Measurements from ENCODE around the gene SWT1. TPM values are rescaled to one million over a fixed set of nuclear protein-coding genes. Genes with fewer than 3 reads are reported as not detected.
A peak's percentile ranks its signal among the peaks of the same experiment; 100 is the strongest.

The SWT1 gene
- total and polyA plus RNA-seq, 9 of the 15 experiments (the other 6 are each of a cell fraction or from before 2014, with no cell fraction given): 1.5 to 3.4 (median 2.3) TPM

DNA sequence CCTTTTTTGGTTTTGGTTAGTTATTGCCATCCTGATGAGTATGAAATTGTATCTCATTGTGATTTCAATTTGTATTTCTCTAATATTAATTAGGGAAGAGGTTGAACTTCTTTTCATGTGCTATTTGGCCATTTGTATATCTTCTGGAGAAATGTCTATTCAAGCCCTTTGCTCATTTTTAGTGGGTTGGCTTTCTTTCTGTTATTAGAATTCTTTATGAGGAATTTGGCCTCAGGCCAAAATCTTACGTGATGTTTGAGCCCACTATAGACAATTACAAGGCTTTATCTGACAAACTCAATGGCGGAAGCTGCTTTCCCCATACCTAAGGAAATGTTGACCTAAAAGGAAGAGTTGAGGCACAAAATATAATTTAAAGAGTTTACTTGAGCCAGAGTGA is 127.1 kb downstream of the SWT1 start (continued):
- TF ChIP-seq JUND (IDR thresholded peaks at IDR 0.05; ENCODE audit: borderline replicate concordance, low read depth, low read length) (no peak), JUND (tag; IDR thresholded peaks at IDR 0.05; ENCODE audit: borderline replicate concordance, low read depth, low read length) (no peak), NFE2 (IDR thresholded peaks at IDR 0.05; ENCODE audit: low read depth) (no peak), SIN3A (IDR thresholded peaks at IDR 0.05; ENCODE audit: borderline replicate concordance in 2 of 2, control insufficient read depth in 1 of 2, low read depth in 2 of 2, low read length in 2 of 2) (no peak), NCOA2 (IDR thresholded peaks at IDR 0.05; ENCODE audit: partially characterized antibody in 2 of 2) (peak in 1 of 2 experiments; percentile 53), GATAD2A (IDR thresholded peaks at IDR 0.05) (no peak), CXXC5 (CRISPR knock-in tag; IDR thresholded peaks at IDR 0.05) (no peak), SRF (CRISPR knock-in tag; IDR thresholded peaks at IDR 0.05) (no peak), GABPA (tag; conservative IDR thresholded peaks at IDR 0.05; ENCODE audit: low read depth) (no peak), MAFK (IDR thresholded peaks at IDR 0.05; ENCODE audit: low read length) (no peak), EP300 (IDR thresholded peaks at IDR 0.05; ENCODE audit: low read length) (no peak), SUPT5H (IDR thresholded peaks at IDR 0.05) (no peak), ZNF586 (CRISPR knock-in tag; conservative IDR thresholded peaks at IDR 0.05) (no peak), MXI1 (IDR thresholded peaks at IDR 0.05; ENCODE audit: low read depth, low read length) (no peak), ZSCAN29 (IDR thresholded peaks at IDR 0.05) (no peak), HNRNPL (IDR thresholded peaks at IDR 0.05; ENCODE audit: low read depth, low read length) (no peak), IRF2 (CRISPR knock-in tag; IDR thresholded peaks at IDR 0.05) (no peak), HDAC3 (IDR thresholded peaks at IDR 0.05; ENCODE audit: borderline replicate concordance, partially characterized antibody) (no peak), ARNT (IDR thresholded peaks at IDR 0.05) (no peak), ZNF121 (CRISPR knock-in tag; conservative IDR thresholded peaks at IDR 0.05) (no peak), ETV1 (tag; conservative IDR thresholded peaks at IDR 0.05; ENCODE audit: low read depth) (no peak), ZNF699 (CRISPR knock-in tag; IDR thresholded peaks at IDR 0.05; ENCODE audit: insufficient replicate concordance) (no peak)
- TF ChIP-seq, protein P1, sequence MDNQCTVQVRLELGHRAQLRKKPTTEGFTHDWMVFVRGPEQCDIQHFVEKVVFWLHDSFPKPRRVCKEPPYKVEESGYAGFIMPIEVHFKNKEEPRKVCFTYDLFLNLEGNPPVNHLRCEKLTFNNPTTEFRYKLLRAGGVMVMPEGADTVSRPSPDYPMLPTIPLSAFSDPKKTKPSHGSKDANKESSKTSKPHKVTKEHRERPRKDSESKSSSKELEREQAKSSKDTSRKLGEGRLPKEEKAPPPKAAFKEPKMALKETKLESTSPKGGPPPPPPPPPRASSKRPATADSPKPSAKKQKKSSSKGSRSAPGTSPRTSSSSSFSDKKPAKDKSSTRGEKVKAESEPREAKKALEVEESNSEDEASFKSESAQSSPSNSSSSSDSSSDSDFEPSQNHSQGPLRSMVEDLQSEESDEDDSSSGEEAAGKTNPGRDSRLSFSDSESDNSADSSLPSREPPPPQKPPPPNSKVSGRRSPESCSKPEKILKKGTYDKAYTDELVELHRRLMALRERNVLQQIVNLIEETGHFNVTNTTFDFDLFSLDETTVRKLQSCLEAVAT (IDR thresholded peaks at IDR 0.05): no peak
- TF ChIP-seq, protein P2, sequence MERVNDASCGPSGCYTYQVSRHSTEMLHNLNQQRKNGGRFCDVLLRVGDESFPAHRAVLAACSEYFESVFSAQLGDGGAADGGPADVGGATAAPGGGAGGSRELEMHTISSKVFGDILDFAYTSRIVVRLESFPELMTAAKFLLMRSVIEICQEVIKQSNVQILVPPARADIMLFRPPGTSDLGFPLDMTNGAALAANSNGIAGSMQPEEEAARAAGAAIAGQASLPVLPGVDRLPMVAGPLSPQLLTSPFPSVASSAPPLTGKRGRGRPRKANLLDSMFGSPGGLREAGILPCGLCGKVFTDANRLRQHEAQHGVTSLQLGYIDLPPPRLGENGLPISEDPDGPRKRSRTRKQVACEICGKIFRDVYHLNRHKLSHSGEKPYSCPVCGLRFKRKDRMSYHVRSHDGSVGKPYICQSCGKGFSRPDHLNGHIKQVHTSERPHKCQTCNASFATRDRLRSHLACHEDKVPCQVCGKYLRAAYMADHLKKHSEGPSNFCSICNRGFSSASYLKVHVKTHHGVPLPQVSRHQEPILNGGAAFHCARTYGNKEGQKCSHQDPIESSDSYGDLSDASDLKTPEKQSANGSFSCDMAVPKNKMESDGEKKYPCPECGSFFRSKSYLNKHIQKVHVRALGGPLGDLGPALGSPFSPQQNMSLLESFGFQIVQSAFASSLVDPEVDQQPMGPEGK (CRISPR knock-in tag; IDR thresholded peaks at IDR 0.05; ENCODE audit: borderline replicate concordance): no peak
- TF ChIP-seq, protein P3, sequence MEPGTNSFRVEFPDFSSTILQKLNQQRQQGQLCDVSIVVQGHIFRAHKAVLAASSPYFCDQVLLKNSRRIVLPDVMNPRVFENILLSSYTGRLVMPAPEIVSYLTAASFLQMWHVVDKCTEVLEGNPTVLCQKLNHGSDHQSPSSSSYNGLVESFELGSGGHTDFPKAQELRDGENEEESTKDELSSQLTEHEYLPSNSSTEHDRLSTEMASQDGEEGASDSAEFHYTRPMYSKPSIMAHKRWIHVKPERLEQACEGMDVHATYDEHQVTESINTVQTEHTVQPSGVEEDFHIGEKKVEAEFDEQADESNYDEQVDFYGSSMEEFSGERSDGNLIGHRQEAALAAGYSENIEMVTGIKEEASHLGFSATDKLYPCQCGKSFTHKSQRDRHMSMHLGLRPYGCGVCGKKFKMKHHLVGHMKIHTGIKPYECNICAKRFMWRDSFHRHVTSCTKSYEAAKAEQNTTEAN (CRISPR knock-in tag; IDR thresholded peaks at IDR 0.05): no peak
- TF ChIP-seq, protein P4, sequence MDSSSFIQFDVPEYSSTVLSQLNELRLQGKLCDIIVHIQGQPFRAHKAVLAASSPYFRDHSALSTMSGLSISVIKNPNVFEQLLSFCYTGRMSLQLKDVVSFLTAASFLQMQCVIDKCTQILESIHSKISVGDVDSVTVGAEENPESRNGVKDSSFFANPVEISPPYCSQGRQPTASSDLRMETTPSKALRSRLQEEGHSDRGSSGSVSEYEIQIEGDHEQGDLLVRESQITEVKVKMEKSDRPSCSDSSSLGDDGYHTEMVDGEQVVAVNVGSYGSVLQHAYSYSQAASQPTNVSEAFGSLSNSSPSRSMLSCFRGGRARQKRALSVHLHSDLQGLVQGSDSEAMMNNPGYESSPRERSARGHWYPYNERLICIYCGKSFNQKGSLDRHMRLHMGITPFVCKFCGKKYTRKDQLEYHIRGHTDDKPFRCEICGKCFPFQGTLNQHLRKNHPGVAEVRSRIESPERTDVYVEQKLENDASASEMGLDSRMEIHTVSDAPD (CRISPR knock-in tag; IDR thresholded peaks at IDR 0.05): no peak
